Heart left ventricle (tissue), 13 donors: ENCODE measurements around the gene ZFAND3.

Source experiments
- CTCF ChIP-seq, 12 donors: fragments of 200-600 bp; sonication (generic) in 4 of 12; IDR thresholded peaks; one replicate each; pipeline versions ENCODE4 v1.5.0 to v1.8.0; 2018 to 2022; ENCODE audit warnings: antibody characterized with exemption in 12 of 12, mild to moderate bottlenecking in 5 of 12
- POLR2A ChIP-seq, 2 donors: fragments of 450-650 bp; IDR thresholded peaks; one replicate each; pipeline ENCODE4 v1.6.1; 2017; ENCODE audit warnings: antibody characterized with exemption in 2 of 2, mild to moderate bottlenecking in 2 of 2, moderate library complexity in 2 of 2
- donor health status: ischemic (EF 13 %, LVEDD 7.1; RV severe dilation, severe dysfunction).
- donor health status: DM: no; HTN: yes; CAD: no.
- donor health status: DM: no; HTN: no; CAD: no.
- donor health status: ischemic (EF 25% LVEDD 6.9; RV normal size, moderate dysfunction).
- donor health status: ischemic (EF 25% LVEDD 5.7; RV mildly dilated, moderate dysfunction).
- donor health status: ischemic (EF 35%, LVEDD 5.7; RV mildly dilated, moderate dysfunction).
- donor health status: nonischemic (EF 11% LVEDD 7.7; RV severe dilation, severe dysfunction).
- donor health status: DM: yes; HTN: yes; CAD: no.
- donor health status: PGD.
- donor health status: ischemic (EF 29% LVEDD 5.4; RV normal size, mild dysfunction).
- donor health status: nonischemic (EF 23%, LVEDD 6.1; RV moderate dilation, normal function).

GRCh38 chr6:37831457-37831856 lies 11.9 kb downstream of the ZFAND3 start:
- TF ChIP-seq CTCF (IDR thresholded peaks at IDR 0.05) (no peak), POLR2A (IDR thresholded peaks at IDR 0.05) (no peak)
